Right atrium auricular region (tissue), 2 donors: ENCODE data around the gene NPTX1. TPM values are rescaled to one million over a fixed set of nuclear protein-coding genes. Genes with fewer than 3 reads are reported as not detected.

Experiments used
- DNase-seq: peaks from one replicate; pipeline ENCODE4 v3.0.0-alpha.2; 2019; ENCODE audit warnings: low spot score
- H3K27ac ChIP-seq, 2 donors: fragments of 200-600 bp; sonication (generic); 1 replicate in 1 of 2; 2 replicates in 1 of 2; pipeline ENCODE4 v1.5.1; 2016 to 2019
- H3K27me3 ChIP-seq, 2 donors: fragments of 200-600 bp; sonication (generic); one replicate each; pipeline versions ENCODE4 v1.5.1 to v1.6.0; 2017 to 2019
- H3K36me3 ChIP-seq: fragments of 200-600 bp; sonication (generic); one replicate; pipeline ENCODE4 v1.5.1; 2016
- H3K4me1 ChIP-seq, 2 donors: fragments of 200-600 bp; sonication (generic); one replicate each; pipeline versions ENCODE4 v1.5.1 to v1.6.0; 2017 to 2019
- H3K4me3 ChIP-seq, 2 donors: fragments of 200-600 bp; sonication (generic); 1 replicate in 1 of 2; 2 replicates in 1 of 2; pipeline ENCODE4 v1.5.1; 2017 to 2019; ENCODE audit warnings: mild to moderate bottlenecking in 1 of 2, moderate library complexity in 1 of 2
- H3K9me3 ChIP-seq, 2 donors: fragments of 200-600 bp; sonication (generic); one replicate each; pipeline ENCODE4 v1.5.1; 2019
- total RNA-seq, 2 donors: library from RNA; depleted of rRNA; stranded (reverse); fragments of >200 nt; gene quantifications; one replicate each; pipeline ENCODE4 v1.1.0, GENCODE V29; 2016
- TF ChIP-seq, protein P1 (sequence below), 2 donors: fragments of 200-600 bp; sonication (generic); IDR thresholded peaks; one replicate each; pipeline ENCODE4 v1.5.1; 2019; ENCODE audit warnings: antibody characterized with exemption in 2 of 2

Gene NPTX1
- total RNA-seq, 2 donors from 2014 or later: not detected

DNA sequence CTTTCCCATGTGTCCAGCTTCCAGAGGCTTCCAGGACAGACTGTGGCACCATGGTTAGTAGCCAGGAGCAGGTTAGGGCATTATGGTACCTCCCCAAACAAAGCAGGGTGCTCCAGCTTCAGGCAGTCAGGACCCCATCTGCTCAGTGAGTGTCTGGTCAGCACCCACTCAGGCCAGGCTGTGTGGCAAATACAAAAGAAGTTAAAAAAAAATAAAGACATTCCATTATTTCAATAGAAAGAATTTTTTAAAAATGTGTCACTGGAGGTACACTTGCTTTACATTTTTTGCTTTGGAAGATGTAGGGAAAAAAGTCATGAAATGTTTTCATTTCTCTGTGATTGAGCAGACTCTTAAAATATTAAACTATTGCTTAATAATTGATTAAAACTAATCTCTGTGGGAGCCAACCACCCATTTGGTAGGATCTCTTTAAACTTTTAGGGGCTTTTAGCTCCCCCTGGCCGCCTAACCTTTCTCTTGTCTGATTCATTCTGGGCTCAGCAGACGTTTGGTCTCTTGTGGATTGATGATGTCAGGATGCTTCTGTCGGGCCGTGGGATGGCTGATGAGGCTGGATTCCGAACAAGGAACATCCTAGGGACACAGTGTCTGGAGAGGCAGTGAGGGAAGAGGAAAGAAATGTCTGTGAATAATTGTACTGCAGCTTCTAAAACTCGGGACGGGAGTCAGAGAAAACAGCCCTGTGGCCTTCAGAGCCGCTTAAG lies 28.4 kb upstream of the NPTX1 start:
- Histone ChIP-seq H3K36me3 (no peaks in the 10 kb centered on the region), H3K27me3 (no peaks in the 10 kb centered on the region), H3K27ac (no peak overlapping the region), H3K4me1 (no peaks in the 10 kb centered on the region), H3K9me3 (no peaks in the 10 kb centered on the region), H3K4me3 (no peak overlapping the region)
- DNase-seq: no peak
- TF ChIP-seq, protein P1, sequence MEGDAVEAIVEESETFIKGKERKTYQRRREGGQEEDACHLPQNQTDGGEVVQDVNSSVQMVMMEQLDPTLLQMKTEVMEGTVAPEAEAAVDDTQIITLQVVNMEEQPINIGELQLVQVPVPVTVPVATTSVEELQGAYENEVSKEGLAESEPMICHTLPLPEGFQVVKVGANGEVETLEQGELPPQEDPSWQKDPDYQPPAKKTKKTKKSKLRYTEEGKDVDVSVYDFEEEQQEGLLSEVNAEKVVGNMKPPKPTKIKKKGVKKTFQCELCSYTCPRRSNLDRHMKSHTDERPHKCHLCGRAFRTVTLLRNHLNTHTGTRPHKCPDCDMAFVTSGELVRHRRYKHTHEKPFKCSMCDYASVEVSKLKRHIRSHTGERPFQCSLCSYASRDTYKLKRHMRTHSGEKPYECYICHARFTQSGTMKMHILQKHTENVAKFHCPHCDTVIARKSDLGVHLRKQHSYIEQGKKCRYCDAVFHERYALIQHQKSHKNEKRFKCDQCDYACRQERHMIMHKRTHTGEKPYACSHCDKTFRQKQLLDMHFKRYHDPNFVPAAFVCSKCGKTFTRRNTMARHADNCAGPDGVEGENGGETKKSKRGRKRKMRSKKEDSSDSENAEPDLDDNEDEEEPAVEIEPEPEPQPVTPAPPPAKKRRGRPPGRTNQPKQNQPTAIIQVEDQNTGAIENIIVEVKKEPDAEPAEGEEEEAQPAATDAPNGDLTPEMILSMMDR (IDR thresholded peaks at IDR 0.05): no peak

DNA sequence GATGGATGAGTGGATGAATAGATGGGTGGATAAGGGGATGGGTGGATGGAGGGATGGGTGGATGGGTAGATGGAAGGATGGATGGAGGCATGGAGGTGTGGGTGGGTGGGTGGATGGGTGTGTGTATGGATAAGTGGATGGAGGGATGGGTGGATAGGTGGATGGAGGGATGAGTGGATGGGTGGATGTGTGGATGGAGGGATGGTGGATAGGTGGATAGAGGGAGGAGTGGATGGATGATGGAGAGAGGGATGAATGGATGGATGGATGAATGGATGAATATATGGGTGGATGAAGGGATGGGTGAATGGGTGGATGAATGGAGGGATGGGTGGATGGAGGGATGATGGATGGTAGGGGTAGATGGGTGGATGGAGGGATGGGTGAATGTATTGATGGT lies 27.5 kb upstream of the NPTX1 start:
- no peak for DNase-seq
- H3K4me3 ChIP-seq: no peak overlapping the region
- H3K9me3 ChIP-seq: no peaks in the 10 kb centered on the region
- no peak overlapping the region for H3K27ac ChIP-seq
- H3K36me3 ChIP-seq: no peaks in the 10 kb centered on the region
- H3K4me1 ChIP-seq: no peaks in the 10 kb centered on the region
- TF ChIP-seq, protein P1 (IDR thresholded peaks at IDR 0.05): no peak
- no peaks in the 10 kb centered on the region for H3K27me3 ChIP-seq

DNA sequence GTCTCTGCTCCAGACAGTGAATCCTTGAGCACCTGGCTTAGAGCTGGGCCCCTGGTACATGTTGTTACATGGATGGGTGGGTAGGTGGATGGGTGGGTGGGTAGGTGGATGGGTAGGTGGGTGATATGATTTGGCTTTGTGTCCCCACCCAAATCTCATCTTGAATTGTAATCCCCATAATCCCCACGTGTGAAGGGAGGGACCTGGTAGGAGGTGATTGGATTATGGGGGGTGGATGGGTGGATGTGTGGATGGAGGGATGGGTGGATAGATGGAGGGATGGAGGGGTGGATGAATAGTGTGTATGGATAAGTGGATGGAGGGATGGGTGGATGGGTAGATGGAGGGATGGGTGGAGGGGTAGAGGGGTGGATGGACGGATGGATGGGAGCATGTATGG lies 26.6 kb upstream of the NPTX1 start:
- Histone ChIP-seq H3K27me3 (no peaks in the 10 kb centered on the region), H3K36me3 (no peaks in the 10 kb centered on the region), H3K27ac (no peak overlapping the region), H3K4me3 (no peak overlapping the region), H3K9me3 (no peaks in the 10 kb centered on the region), H3K4me1 (no peaks in the 10 kb centered on the region)
- TF ChIP-seq, protein P1 (IDR thresholded peaks at IDR 0.05): no peak
- DNase-seq: no peak

DNA sequence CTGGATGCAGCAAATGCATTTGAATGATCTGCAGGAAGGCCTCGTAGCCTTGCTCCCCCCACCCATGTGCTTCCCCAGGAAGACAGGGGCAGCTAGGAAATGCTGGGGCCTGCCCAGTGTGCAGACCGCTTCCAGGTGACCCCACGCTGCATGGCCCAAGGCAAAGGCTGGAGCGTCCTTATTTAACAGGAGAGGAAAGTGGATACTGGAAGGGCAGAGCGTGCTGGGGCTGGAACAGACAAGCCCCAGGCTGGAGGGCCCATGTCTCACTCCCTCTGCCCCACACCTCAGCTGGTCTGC lies 26.1 kb upstream of the NPTX1 start:
- TF ChIP-seq, protein P1 (IDR thresholded peaks at IDR 0.05): no peak
- Histone ChIP-seq H3K36me3 (no peaks in the 10 kb centered on the region), H3K9me3 (no peaks in the 10 kb centered on the region), H3K4me1 (no peaks in the 10 kb centered on the region), H3K27me3 (no peaks in the 10 kb centered on the region), H3K27ac (no peak overlapping the region), H3K4me3 (no peak overlapping the region)
- no peak for DNase-seq

DNA sequence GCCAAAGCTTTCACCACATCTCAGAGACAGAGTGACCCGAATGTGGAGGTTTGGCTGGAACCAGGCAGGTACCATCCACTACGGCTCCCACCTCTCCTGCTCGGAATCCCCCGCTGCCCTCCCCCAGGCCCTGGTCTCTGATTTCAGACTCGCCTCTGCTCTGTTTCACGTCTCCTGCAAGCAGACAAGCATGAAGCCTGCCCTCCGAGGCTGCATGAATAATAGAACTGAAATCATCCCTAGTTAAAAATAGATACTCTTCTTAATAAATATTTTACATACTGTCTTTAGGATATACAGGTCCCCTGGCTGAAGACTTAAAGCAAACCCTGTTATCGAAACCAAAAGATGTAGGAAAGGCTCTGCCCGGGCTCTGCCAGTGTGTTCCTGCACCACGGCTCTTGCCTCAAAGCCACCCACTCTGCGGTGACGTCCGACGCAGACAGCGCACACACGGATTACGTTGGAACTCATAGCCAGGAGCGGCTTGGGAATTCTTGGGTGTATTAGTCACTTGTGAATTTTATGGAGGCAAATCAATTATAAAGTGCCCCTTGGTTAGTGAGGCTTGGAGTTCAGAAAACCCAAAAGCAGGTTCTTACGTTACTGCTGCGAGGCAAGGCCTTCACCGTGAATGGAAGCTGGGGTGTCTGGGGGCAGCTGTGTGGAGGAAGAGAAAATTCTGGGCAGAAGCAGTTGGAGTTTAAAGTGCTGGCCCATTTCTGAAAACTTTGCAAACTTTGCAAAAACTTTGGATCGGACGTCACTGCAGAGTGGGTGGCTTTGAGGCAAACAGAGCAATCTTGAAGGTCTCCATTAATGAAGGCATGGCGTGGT lies 25.6 kb upstream of the NPTX1 start:
- TF ChIP-seq, protein P1 (IDR thresholded peaks at IDR 0.05): no peak
- no peak overlapping the region for H3K27ac ChIP-seq
- no peaks in the 10 kb centered on the region for H3K4me1 ChIP-seq

More for the DNA sequence above, 25.6 kb upstream of the NPTX1 start:
- Histone ChIP-seq H3K9me3 (no peaks in the 10 kb centered on the region), H3K27me3 (no peaks in the 10 kb centered on the region), H3K36me3 (no peaks in the 10 kb centered on the region), H3K4me3 (no peak overlapping the region)
- DNase-seq: no peak
